Prostate gland (tissue), 2 donors: ENCODE data around the gene VPS8. TPM values are rescaled to one million over a fixed set of nuclear protein-coding genes. Genes with fewer than 3 reads are reported as not detected.

Experiments
- DNase-seq: peaks from one replicate; pipeline ENCODE4 v3.0.0-alpha.2; 2019; ENCODE audit warnings: low spot score
- H3K27ac ChIP-seq, 2 donors: fragments of 200-600 bp; sonication (generic); 2 replicates each; pipeline ENCODE4 v1.5.1; 2017 to 2019
- H3K27me3 ChIP-seq: fragments of 200-600 bp; sonication (generic); replicated peaks from 2 replicates; pipeline ENCODE4 v1.5.1; 2019; ENCODE audit not compliant: insufficient read depth
- H3K36me3 ChIP-seq, 2 donors: fragments of 200-600 bp; sonication (generic); 1 replicate in 1 of 2; 2 replicates in 1 of 2; pipeline versions ENCODE4 v1.5.1 to v1.8.1; 2017 to 2019
- H3K4me1 ChIP-seq: fragments of 200-600 bp; sonication (generic); replicated peaks from 2 replicates; pipeline ENCODE4 v1.5.1; 2019
- H3K4me3 ChIP-seq, 2 donors: fragments of 200-600 bp; sonication (generic); 2 replicates each; pipeline ENCODE4 v1.5.1; 2017 to 2019
- H3K9me3 ChIP-seq: fragments of 200-600 bp; sonication (generic); 2 replicates; pipeline ENCODE4 v1.5.1; 2017
- CTCF ChIP-seq, 4 experiments: fragments of 200-600 bp in 2 of 4; fragments of 450-650 bp in 2 of 4; sonication (generic) in 2 of 4; IDR thresholded peaks; 1 replicate in 3 of 4; 2 replicates in 1 of 4; pipeline ENCODE4 v1.5.1; 2016 to 2019; ENCODE audit warnings: antibody characterized with exemption in 4 of 4, mild to moderate bottlenecking in 2 of 4, moderate library complexity in 2 of 4
- POLR2AphosphoS5 ChIP-seq: sonication (generic); formaldehyde crosslinking; IDR thresholded peaks from one replicate; pipeline ENCODE4 v1.6.1; 2017; ENCODE audit warnings: antibody characterized with exemption
- WGBS: methylation state at CpG from one replicate; pipeline ENCODE4 v1.1.5; 2018; 5-methylcytosine and 5-hydroxymethylcytosine counted together
- intact Hi-C: fragments of 100-400 bp; cut with DNase I; formaldehyde crosslinking; loops from one replicate; pipeline ENCODE4 v1.14.2; 2022
- total RNA-seq, 2 donors: library from RNA; depleted of rRNA; stranded (reverse); fragments of >200 nt; gene quantifications; one replicate each; pipeline ENCODE4 v1.1.0, GENCODE V29; 2016

Gene VPS8
- total RNA-seq, 2 donors from 2014 or later = 36.7 to 70.6 TPM

GRCh38 chr3:185094697-185095096 lies 282.7 kb downstream of the VPS8 start:
- Histone ChIP-seq H3K27me3 (no peaks in the 10 kb centered on the region), H3K27ac (no peak overlapping the region), H3K36me3 (no peaks in the 10 kb centered on the region), H3K4me1 (no peaks in the 10 kb centered on the region), H3K9me3 (no peaks in the 10 kb centered on the region), H3K4me3 (no peak overlapping the region)
- TF ChIP-seq CTCF (IDR thresholded peaks at IDR 0.05) (no peak), POLR2AphosphoS5 (no peak)
- no peak for DNase-seq
- intact Hi-C loops = no loop called here
- 61% methylated on average over 4 of the region's 4 CpGs for WGBS

Other genes with a start within 250 kb of the VPS8 start
- gene MAGEF1, start 100.1 kb upstream of the VPS8 start, total RNA-seq = 10 to 100 TPM; 50.2 to 71.6 TPM